ENCODE measurements around the gene MGLL.

The MGLL gene

DNA sequence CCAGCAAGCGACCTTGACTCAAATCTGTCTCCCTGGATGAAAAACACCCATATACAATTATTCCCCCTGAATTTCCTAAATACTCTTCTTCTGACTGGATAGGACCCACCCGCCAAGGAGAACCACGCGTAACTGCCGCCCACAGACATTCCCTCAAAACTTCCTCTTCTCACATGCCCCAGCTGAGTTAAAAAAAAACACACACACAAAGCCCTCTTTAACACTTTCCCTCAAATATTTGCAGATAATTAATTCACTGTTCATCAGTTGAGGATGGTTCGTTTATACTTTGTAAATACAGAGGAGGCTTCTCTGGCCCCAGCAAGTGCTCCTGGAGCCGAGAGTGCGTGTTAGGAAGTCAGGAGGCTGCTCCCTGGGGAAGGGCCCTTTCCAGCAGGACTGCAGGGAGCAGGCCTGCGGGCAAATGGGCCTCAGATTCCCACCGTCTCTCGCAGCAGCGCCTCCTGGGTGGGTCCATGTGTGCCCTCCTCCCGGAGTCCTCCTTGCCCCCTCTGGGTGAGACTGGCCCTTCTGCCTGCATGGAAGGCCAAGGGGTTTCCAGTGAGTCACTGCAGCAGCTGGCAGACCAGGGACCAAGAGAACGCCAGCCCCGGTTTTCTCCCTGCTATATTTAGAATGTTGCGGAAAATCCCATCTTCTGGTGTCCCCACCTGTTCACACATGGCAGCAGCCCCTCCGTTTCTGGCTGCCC, 46.8 kb downstream of the MGLL start:
- in situ Hi-C loops (cut with MboI; ENCODE audit: low sequenced_read_pairs), result no loop called here

DNA sequence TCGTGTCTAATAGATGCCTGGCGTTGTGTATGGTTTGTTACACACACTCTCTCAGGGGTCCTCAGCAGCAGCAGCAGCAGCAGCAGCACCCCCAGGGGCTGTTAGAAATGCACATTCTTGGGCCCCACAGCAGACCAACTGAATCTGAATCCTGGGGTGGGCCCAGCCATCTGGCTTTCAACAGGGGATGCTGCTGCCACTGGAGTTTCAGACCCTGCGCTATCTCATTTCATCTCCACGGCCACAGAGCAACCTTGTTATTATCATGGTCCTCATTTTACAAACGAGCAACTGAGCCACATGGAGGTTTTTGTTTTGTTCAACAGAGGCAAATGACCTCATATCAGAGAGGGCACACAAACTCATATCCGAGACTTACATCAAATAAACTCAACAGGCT, 47.7 kb downstream of the MGLL start:
- in situ Hi-C loops (cut with MboI; ENCODE audit: low sequenced_read_pairs), result no loop called here

DNA sequence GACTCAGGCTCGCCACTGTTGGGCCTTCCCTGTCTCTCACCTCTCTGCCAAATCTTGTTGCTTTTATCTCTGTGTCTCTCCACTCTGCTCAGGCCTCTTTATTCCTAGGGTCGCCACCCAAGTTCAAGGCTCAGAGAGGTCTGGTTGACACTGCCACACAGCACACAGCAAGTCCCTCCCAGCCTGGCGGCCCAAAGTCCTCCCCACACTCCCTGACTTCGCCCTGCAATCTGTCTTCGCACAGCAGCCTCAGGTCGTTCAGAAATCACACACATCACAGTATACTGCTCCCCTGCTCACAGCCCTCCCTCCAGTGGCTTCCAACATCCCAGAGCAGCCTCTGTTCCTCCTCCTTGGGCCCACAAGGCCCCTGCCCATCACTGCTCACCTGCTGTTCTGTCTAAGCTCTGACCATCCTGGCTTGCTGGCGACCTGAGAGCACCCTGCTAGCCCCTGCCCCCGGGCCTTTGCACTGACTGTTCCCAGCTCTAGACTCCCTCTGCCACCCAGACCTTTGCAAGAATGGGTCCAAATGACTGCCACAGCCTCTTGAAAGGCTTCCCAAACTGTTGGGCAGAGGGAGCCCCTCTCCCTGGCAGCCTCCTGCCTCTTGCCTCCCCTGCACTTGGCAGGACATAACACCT, 48.4 kb downstream of the MGLL start:
- in situ Hi-C loops (cut with MboI; ENCODE audit: low sequenced_read_pairs), result no loop called here

DNA sequence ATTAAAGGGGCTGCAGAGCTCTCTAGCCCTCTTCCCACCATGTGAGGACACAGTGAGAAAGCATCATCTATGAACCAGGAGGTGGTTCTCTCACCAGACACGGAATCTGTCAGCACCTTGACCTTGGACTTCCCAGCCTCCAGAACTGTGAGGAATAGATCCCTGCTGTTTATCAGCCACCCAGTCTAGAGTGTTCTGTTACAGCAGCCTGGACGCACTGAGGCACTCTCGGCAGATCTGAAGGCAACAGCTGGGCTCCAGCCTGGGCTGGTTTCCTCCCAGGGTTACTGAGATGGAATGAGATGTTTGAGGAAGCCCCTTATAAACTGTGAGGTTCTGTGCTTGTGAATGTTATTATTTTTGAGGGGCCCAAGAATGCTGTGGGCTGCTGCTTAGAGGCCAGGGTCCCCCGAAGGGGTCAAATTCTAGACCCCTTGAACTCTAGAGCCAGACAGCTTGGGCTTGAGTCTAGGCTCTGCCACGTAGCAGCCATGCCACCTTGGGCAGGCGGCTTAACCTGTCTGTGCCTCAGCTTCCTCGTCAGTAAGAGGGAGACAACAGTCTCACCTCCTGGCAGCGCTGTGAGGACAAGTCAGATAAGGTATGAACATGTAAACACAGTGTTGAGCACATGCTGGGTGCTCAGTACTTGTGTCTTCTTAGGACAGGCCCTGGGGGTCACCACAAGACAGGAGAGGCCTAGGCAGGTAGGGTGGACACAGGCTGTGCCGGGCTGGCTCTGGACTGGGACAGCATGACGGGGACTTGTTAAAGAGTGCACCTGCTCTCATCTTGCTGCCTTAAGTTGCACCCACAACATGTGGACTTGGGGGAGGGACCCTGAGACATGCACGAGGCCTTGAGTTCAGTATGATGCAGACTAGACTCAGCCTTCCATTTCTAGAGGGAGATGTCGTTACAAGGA, 49.2 kb downstream of the MGLL start:
- in situ Hi-C loops (cut with MboI; ENCODE audit: low sequenced_read_pairs), result no loop called here

DNA sequence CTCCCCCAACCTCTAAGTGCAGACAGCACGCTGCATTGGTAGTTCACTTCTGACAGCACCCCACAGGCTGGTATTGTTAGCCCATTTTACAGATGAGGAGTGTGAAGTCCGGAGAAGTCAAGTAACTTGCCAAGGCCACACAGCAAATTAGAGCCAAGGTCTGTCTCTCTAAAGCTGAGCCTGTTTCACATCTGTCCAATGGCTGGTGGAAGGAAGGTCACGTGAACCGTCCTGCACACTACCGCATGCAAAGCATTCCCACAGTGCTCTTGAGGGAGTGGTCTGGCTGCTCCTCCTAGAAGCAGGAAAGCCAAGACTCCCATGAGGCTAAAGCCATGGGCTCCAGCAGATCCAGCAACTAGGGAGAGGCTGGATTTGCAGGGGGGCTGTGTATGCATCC, 50.0 kb downstream of the MGLL start:
- in situ Hi-C loops (cut with MboI; ENCODE audit: low sequenced_read_pairs), result no loop called here

DNA sequence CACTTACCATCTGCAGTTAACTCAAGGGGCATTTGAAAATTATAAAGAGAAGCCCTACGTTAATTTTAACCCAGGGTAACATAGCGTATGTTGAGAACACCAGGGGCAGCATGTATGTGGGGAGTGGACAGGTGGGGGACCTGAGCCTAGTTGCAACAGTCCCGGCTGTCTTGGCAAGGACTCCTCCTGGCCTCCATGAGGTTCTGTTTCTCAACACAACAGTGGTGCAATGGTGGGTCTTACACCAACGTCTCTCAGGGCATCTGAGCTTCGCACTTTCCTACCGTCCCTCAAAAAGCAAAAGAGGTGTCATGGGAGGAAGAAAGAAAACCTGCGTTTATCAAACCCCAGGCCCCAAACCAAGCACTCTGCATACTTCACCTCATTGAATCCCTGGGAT, 50.6 kb downstream of the MGLL start:
- in situ Hi-C loops (cut with MboI; ENCODE audit: low sequenced_read_pairs), result no loop called here

DNA sequence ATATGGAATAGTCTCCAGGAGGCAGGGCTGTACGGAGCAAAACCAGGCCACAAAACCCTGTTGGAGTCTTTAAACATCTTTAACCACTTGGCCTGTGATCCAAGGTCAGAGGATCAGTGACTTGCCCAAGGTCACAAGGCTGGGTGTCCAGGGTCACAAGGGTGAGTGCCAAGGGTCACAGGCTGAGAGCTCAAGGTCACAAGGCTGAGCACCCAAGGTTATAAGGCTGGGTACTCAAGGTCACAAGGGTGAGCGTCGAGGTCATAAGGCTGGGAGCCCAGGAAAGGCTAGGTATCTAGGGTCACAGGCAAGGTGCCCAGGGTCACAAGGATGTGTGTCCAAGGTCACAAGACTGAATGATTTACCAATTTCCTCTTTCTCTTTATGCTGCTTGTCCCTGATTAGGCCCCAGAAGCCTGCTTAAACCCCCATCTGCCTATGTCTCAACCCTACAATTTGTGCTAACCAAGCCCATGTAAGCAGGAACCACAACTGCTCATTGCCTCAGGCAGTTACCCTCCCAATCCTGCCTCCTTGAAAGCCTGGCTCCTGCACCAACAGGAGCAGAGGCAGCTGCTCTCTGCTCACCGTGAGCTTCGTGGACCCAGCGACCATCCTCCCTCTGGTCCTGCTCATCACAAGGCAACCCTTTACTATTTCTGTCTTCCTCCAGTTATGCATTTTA, 51.5 kb downstream of the MGLL start:
- in situ Hi-C loops (cut with MboI; ENCODE audit: low sequenced_read_pairs), result no loop called here

DNA sequence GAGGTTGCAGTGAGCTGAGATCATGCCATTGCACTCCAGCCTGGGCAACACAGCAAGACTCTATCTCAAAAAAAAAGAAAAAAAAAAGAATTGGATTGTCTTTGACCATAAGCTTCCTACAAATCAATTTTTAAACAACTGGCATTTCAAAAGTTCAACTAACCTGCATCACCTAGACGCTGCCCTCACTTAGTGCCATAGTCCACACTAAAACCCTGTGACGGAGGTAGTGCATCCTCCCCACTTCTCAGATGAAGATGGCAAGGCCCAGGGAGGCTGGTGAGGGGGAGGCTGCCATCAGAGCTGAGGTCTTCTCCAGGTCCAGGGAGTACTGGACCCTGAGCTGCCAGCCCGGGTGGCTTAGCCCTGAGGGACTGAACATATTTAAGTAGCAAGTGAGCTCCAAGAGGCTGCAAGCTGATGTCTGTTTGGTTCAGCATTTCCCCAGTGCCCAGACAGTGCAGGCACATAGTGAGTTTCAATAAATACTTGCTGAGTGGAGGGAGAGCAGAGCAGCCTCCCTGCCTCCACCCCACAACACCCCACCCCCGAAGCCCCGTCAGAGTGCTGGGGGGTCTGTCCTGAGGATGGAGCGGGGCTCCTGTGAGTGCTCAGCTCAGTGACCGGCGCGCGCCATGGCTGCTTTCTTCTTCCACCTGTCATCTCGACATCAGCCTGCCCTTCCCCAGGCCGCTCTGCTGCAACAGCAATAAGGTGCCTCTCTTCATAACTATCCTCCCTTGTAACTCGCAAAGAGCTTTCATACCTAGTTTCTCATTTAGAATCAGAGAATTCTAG, 52.8 kb downstream of the MGLL start:
- in situ Hi-C loops (cut with MboI; ENCODE audit: low sequenced_read_pairs), result no loop called here

DNA sequence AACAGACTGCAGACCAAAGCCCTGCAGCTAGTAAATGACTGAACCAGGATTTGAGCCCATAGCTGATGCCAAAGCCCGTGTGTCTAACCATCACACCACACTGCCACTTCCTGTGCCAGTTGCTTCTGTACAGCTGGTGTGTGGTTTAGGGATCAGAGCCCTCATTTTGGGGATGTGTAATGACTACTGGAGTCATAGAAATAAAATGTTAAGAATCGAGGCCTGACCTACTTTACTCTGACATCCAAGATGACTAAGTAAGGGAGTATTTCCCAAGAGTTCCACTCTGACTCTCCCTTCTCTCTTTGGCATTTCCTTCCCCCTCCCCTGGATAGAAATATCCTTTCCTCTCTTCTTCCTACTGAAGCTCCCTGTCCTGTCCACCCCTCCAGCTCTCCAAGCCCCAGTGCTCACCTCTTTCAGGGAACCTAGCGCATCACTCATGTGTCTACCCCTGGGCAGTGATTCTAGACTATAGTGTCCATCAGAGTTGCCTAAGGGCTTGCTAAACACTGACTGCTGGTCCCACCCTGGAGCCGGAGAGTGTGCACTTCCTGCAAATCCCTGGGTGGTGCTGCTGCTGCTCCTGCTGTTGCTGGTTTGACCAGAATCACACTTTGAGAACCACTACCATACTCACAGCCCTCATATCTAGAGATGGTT, 53.8 kb downstream of the MGLL start:
- in situ Hi-C loops (cut with MboI; ENCODE audit: low sequenced_read_pairs), result no loop called here

DNA sequence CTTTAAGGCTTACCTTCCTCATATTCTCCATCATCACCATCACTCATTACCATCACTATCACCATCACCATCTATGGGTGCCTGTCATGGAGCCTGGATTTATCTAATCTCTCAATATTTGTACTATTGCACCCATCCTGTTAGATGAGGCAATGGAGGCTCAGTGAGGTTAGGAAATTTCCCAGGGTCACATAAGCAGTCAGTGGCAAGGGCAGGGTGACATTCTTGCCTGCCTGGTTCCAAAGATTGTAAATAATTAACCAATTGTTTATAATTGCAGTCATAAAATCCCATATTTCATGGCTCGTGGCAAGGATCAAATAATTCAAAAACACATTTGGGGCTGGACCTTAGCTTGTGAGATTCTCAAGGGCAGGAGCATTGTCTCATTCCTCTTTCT, 55.2 kb downstream of the MGLL start:
- in situ Hi-C loops (cut with MboI; ENCODE audit: low sequenced_read_pairs), result no loop called here

DNA sequence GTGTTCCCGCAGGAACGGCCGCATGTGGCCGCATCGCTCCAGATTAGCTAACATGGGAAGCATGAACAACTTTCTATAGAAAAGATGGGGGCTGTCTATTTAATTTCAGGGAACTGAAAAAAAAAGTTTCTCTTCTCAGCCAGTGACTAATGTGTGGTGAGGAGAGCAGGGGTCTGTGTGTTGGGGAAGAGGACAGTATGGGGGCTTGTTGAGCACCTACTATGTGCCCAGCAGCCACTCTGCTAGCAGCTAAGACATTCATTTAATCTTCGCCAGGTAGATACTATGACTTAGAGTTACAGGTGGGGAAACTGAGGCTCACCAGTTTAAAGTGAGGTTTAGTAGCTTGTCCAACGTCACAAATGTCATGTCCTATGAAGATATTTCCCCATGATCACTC, 56.6 kb downstream of the MGLL start:
- in situ Hi-C loops (cut with MboI; ENCODE audit: low sequenced_read_pairs), result no loop called here

DNA sequence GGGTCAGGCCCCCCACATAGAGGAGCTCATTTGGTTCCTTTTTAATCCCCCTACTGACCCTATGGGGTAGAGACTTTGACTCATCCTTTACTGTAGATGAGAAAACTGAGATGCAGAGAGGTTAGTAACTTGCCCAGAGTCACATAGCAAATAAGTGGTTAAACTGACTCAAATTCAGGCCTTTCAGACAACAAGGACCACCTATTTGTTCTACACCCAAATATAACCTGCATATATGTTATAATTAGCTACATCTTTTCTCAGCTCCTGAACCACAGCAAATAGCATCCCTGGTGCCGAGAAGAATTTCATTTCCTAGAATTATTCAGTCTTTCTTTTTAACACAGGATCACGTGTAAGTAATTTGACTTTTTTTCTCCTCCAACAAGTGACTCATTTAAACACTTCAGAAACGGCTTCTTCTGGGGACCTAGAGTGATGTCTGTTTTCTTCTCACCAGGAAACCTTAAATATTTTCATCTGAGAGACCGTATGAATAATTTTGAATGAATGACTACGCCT, 57.4 kb downstream of the MGLL start:
- in situ Hi-C loops (cut with MboI; ENCODE audit: low sequenced_read_pairs), result no loop called here

DNA sequence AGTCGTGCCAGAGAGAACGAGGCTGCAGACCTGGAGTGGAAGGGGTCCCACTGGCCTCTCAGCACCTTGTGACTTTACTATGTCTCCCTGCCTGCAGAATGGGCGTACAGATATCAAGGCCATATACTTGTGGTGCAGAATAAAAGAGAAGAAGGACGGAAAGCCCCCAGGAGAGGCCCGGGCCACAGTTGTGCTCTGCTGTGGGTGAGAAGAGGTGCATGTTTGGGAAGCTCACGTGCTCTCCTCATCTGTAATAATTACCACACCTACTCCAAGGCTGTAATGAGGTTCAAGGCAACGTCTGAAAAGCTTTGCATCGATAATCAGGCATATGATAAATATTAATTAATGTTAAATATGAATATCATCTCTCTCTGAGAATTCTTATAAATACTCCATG, 58.0 kb downstream of the MGLL start:
- in situ Hi-C loops (cut with MboI; ENCODE audit: low sequenced_read_pairs), result no loop called here

DNA sequence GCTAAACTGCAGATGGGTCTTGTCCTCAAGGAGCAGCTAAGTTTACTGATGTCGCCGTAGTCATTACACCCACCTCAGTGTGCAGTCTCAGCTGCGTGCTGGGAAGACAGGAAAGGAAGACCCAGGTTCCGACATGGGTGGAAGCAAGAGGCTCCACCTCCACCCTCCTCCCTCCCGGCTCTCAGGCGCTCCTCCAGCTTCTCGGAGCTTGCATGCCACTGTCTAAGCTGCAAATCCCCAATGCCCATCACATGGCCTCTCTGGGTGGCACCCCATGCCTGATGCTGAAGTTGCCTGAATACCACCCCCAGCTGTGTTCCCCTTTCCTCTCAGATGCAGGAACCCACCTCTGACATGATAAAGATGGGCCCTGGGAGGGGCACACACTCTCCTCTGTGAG, 58.5 kb downstream of the MGLL start:
- in situ Hi-C loops (cut with MboI; ENCODE audit: low sequenced_read_pairs), result no loop called here

DNA sequence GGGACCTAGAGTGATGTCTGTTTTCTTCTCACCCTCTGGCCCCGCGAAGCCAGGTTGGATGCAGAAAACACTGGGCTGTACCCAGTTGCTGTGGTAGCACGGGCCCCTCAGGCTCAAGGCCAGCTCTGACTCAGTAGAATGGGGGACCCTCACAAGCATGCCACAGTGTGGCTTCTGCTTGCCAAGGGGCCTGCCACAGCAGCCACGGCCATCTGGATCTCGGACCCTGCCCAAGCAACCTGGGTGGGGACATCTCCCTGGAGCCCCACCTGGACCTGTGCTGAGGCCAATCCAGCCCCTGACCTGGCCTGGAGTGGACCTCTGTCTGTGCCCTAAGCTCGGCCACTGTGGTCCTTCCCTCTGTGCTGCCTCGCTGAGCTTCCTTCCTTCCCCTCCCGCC, 59.0 kb downstream of the MGLL start:
- in situ Hi-C loops (cut with MboI; ENCODE audit: low sequenced_read_pairs), result no loop called here

DNA sequence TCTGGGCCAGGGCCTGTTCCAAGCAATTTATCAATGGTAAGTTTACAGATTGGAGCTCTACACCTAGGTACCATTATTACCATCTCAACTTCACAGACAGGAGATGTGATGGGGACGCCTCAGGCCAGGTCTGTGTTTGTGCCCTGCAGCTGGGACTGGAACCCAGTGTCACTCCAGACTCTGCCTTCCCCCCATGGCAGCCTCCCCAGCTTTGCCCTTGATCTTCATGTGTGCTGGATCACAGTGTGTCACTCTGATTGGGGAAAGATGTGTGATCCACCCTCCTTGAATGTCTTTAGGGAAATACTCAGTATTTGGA, 59.6 kb downstream of the MGLL start:
- in situ Hi-C loops (cut with MboI; ENCODE audit: low sequenced_read_pairs), result no loop called here

DNA sequence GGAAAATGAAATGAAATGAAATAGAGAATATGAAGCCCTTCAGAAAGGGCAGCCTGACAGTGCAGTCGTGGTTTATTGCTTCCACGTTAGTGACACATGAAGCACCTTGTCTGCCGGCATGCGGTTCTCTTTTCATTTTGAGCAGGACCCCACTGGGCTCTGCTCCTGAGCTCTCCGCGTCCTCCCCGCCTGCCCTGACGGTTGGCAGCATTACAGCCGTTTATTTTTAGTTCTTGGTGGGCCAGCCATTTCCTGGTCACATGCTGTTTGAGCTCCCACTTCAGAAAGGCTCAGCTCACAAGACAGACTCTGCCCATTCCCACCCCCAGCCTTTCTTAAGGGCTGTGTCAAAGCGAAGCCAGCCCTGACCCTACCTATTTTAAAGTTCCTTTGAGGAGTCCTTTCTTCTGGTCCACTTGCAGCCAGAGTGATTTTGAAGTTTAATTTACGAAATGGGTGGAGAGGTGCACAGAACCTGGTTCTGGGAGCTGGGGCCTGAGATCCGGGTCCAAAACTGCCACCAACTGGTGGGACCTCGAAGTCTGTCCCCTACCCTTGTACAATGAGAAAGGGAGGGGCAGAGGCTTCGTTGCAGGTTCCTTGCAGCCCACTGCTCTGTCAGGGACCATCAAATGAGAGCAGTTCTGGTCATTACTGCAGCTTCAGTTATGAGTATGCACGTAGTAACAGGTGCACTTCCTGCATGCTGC, 60.1 kb downstream of the MGLL start:
- in situ Hi-C loops (cut with MboI; ENCODE audit: low sequenced_read_pairs), result no loop called here

DNA sequence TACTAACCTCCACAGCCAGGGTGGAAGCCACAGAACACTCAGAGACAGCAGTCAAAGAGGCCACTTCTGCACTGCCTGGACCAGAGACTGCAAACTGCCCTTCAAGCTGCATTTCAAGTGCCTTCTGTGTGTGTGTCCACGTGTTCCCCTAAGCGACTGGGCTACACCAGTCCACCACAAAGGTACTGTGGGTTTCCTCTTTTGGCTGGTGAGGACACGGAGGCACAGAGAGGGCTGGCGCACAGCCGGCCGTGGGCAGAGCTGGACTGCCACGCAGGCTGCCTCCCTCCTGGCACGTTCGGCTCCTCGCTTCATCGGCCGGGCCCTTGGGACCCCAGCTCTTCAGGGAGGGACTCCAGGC, 60.9 kb downstream of the MGLL start:
- in situ Hi-C loops (cut with MboI; ENCODE audit: low sequenced_read_pairs), result no loop called here

DNA sequence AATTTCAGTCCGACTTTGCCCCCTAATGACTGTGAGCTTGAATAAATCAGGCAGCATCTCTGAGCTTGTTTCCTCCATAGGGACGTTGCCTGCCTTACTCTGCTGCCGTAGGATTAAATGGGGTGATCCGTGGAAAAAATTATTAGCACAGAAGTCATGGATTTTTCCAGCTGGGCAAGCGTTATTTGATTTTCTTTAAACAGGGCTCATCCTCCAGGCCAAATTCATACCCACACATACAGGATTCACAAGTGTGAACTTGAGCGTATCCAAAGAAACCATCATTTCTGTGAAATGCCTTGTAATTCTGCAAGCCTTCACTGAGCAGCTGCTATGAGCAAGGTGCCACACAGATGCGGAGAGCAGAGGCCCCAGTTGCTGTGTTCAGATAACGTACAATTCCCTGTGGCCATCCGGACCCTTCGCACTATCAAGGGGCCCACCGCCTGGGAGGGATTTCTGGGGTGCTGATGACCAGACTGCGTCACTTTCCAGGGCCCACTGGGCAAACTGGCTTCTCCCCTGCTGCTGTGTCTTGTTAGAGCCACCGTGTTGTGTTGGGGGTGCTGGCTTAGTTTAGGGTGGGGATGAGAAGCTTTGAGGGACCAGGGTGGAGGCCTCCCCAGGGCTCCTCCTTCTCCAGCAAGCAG, 61.4 kb downstream of the MGLL start:
- in situ Hi-C loops (cut with MboI; ENCODE audit: low sequenced_read_pairs), result no loop called here
